Measurements from ENCODE around the gene WDR75. TPM values are rescaled to one million over a fixed set of nuclear protein-coding genes. Genes with fewer than 3 reads are reported as not detected.

WDR75 gene
- total RNA-seq, 1 donor from 2014 or later = 61.4 TPM

DNA sequence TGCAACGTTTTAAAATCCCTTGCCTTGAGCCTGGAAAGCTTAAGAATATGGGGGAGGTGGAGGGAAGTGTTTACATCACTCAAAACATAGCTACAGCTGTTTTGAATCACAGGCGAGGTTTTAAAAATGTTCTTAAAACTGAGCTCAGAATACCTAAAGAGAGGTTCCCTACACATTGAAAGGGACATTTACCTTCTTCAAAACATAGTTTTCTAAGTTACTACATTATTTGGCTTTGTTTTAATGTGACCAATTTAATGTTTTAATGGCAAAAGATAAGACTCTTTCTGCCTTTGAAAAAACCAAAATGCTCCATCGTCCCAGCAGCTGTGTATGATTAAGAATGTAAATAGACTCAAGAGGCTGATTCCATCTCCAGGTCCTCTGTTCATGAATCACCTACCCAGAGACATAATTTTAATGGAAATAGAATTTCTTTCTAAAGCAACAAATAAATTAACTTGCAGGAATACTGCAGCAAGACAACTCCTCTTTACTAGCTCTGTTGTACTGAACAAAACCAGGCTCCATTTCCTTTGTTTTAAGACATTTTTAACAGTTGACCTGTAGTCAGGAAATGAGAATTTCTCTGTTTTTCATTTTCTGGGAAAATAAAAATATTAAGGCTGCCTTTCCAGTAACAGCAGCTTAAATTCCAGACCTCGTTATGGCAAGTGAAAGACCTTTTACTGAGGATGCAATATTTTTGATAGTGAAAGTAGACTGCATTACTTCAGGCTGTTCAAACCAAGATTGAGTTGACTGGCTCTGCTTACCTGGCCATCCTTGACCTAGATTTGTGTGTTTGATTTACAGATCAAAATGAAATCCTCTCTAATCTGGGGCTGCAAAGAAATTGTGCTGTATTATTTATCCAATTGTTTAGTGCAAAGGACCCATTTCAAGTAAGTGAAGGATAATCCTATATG is 33.7 kb upstream of the WDR75 start:
- H3K9me3 Mint-ChIP-seq = peaks cover 7% of the 10 kb centered on the region
- TF ChIP-seq, protein P1, sequence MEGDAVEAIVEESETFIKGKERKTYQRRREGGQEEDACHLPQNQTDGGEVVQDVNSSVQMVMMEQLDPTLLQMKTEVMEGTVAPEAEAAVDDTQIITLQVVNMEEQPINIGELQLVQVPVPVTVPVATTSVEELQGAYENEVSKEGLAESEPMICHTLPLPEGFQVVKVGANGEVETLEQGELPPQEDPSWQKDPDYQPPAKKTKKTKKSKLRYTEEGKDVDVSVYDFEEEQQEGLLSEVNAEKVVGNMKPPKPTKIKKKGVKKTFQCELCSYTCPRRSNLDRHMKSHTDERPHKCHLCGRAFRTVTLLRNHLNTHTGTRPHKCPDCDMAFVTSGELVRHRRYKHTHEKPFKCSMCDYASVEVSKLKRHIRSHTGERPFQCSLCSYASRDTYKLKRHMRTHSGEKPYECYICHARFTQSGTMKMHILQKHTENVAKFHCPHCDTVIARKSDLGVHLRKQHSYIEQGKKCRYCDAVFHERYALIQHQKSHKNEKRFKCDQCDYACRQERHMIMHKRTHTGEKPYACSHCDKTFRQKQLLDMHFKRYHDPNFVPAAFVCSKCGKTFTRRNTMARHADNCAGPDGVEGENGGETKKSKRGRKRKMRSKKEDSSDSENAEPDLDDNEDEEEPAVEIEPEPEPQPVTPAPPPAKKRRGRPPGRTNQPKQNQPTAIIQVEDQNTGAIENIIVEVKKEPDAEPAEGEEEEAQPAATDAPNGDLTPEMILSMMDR (IDR thresholded peaks at IDR 0.05; ENCODE audit: unreplicated experiment) = no peak
- peak overlapping the region; percentile 89 for H3K27ac Mint-ChIP-seq
- no peak for DNase-seq (ENCODE audit: low spot score in 2 of 2, unreplicated experiment in 2 of 2)
- peak overlapping the region; percentile 48 for H3K4me3 Mint-ChIP-seq
- no peaks in the 10 kb centered on the region for H3K27me3 Mint-ChIP-seq (ENCODE audit: low read depth)
- H3K36me3 Mint-ChIP-seq = peaks cover 4% of the 10 kb centered on the region
- peaks cover 49% of the 10 kb centered on the region for H3K4me1 Mint-ChIP-seq

GRCh38 chr2:189408294-189408693 is 33.0 kb upstream of the WDR75 start:
- Mint-ChIP-seq H3K4me3 (peak overlapping the region; percentile 48), H3K36me3 (peaks cover 4% of the 10 kb centered on the region), H3K9me3 (peaks cover 7% of the 10 kb centered on the region), H3K27me3 (ENCODE audit: low read depth) (no peaks in the 10 kb centered on the region), H3K4me1 (peaks cover 56% of the 10 kb centered on the region), H3K27ac (peak overlapping the region; percentile 89)
- no peak for DNase-seq (ENCODE audit: low spot score in 2 of 2, unreplicated experiment in 2 of 2)
- TF ChIP-seq, protein P1 (IDR thresholded peaks at IDR 0.05; ENCODE audit: unreplicated experiment) = no peak

- H3K4me3 Mint-ChIP-seq = no peak overlapping the region
- no peaks in the 10 kb centered on the region for H3K27me3 Mint-ChIP-seq (ENCODE audit: low read depth)
- DNase-seq (ENCODE audit: low spot score in 2 of 2, unreplicated experiment in 2 of 2) = no peak
- H3K9me3 Mint-ChIP-seq = peaks cover 4% of the 10 kb centered on the region
- peaks cover 59% of the 10 kb centered on the region for H3K4me1 Mint-ChIP-seq
- peaks cover 4% of the 10 kb centered on the region for H3K36me3 Mint-ChIP-seq
- H3K27ac Mint-ChIP-seq = peak overlapping the region; percentile 94
- TF ChIP-seq, protein P1 (IDR thresholded peaks at IDR 0.05; ENCODE audit: unreplicated experiment) = no peak
These were observed 32.1 kb upstream of the WDR75 start for GRCh38 chr2:189409131-189409530.

- Mint-ChIP-seq H3K4me3 (no peak overlapping the region), H3K27me3 (ENCODE audit: low read depth) (no peaks in the 10 kb centered on the region), H3K27ac (peak overlapping the region; percentile 81), H3K36me3 (no peaks in the 10 kb centered on the region), H3K4me1 (peaks cover 59% of the 10 kb centered on the region), H3K9me3 (no peaks in the 10 kb centered on the region)
- TF ChIP-seq, protein P1 (IDR thresholded peaks at IDR 0.05; ENCODE audit: unreplicated experiment) = no peak
- no peak for DNase-seq (ENCODE audit: low spot score in 2 of 2, unreplicated experiment in 2 of 2)
These were observed 31.6 kb upstream of the WDR75 start for GRCh38 chr2:189409647-189410046.

- Mint-ChIP-seq H3K9me3 (peaks cover 8% of the 10 kb centered on the region), H3K27me3 (ENCODE audit: low read depth) (no peaks in the 10 kb centered on the region), H3K4me1 (peaks cover 52% of the 10 kb centered on the region), H3K36me3 (no peaks in the 10 kb centered on the region), H3K27ac (peak overlapping the region; percentile 96), H3K4me3 (no peak overlapping the region)
- TF ChIP-seq, protein P1 (IDR thresholded peaks at IDR 0.05; ENCODE audit: unreplicated experiment) = no peak
- no peak for DNase-seq (ENCODE audit: low spot score in 2 of 2, unreplicated experiment in 2 of 2)
These were observed 29.4 kb upstream of the WDR75 start for GRCh38 chr2:189411860-189412259.

Measured in mesothelial cell of epicardium (in vitro differentiated cells).